Kidney (tissue), 14 donors: ENCODE measurements around the gene TEKT1. TPM values are rescaled to one million over a fixed set of nuclear protein-coding genes. Genes with fewer than 3 reads are reported as not detected.
"Not testable (repeated sequence)": the region's sequence is repeated elsewhere in the genome, so short reads cannot be mapped to it uniquely, and the experiment has no call there.

Experiments
- DNase-seq, 5 donors: peaks; one replicate each; pipeline ENCODE4 v3.0.0-alpha.2; 2013 to 2020
- FAIRE-seq: peaks from 2 replicates; lab custom pipeline; 2012; peaks lifted over from hg19 to GRCh38; lab: Jason Lieb, UNC
- H3K27ac ChIP-seq, 2 donors: one replicate each; pipeline ENCODE4 v1.7.0; 2013; ENCODE audit warnings: low read depth in 2 of 2, low read length in 2 of 2, inconsistent platforms in 1 of 2
- H3K27me3 ChIP-seq: one replicate; pipeline ENCODE4 v1.7.1; 2013; ENCODE audit warnings: low read length, inconsistent platforms; ENCODE audit not compliant: control insufficient read depth, insufficient read depth
- H3K36me3 ChIP-seq, 3 donors: one replicate each; pipeline versions ENCODE4 v1.7.0 to v1.7.1; 2013; ENCODE audit warnings: low read length in 3 of 3, control low read depth in 1 of 3, inconsistent platforms in 1 of 3; ENCODE audit not compliant: insufficient read depth in 3 of 3, control insufficient read depth in 2 of 3
- H3K4me1 ChIP-seq, 3 donors: one replicate each; pipeline versions ENCODE4 v1.7.0 to v1.7.1; 2013; ENCODE audit warnings: low read length in 3 of 3, inconsistent platforms in 1 of 3, low read depth in 1 of 3; ENCODE audit not compliant: control insufficient read depth in 2 of 3, insufficient read depth in 2 of 3
- H3K4me3 ChIP-seq, 3 donors: one replicate each; pipeline versions ENCODE4 v1.7.0 to v1.8.1; 2013; ENCODE audit warnings: low read length in 3 of 3, control low read depth in 1 of 3, inconsistent platforms in 1 of 3
- H3K9ac ChIP-seq, 3 donors: one replicate each; pipeline versions ENCODE4 v1.7.0 to v1.7.1; 2013; ENCODE audit warnings: low read length in 3 of 3, control low read depth in 1 of 3, inconsistent platforms in 1 of 3
- H3K9me3 ChIP-seq, 3 donors: one replicate each; pipeline versions ENCODE4 v1.7.0 to v1.7.1; 2013; ENCODE audit warnings: low read length in 3 of 3, control low read depth in 1 of 3, inconsistent platforms in 1 of 3; ENCODE audit not compliant: control insufficient read depth in 2 of 3, insufficient read depth in 1 of 3
- CTCF ChIP-seq: IDR thresholded peaks from 3 replicates; pipeline ENCODE4 v1.5.1; 2012; ENCODE audit warnings: mild to moderate bottlenecking, moderate library complexity, borderline replicate concordance; ENCODE audit not compliant: insufficient read depth; ENCODE audit errors: extremely low read depth
- intact Hi-C: fragments of 100-400 bp; cut with DNase I; formaldehyde crosslinking; loops from one replicate; pipeline ENCODE4 v1.11.1; 2022
- polyA plus RNA-seq: library from polyadenylated mRNA; stranded (reverse); fragments of 350-450 nt; fragmentation: Illumina TruSeq; extraction: RNeasy Lipid Tissue Mini Kit (QIAGEN cat#74804); gene quantifications from one replicate; pipeline ENCODE4 v1.2.3, GENCODE V29; 2014; ENCODE audit warnings: low read depth, low replicate concordance; ENCODE audit not compliant: insufficient read depth
- total RNA-seq: library from RNA; stranded (reverse); fragmentation: NEBNext Ultra II Directional; extraction: Animal tissue kit (Norgen Biotek cat#: 25700); gene quantifications from one replicate; pipeline ENCODE4 v1.2.1, GENCODE V29; 2021
- donor health status: control.
- donor health status: control.
- donor health status: control.
- donor health status: control.
- donor health status: control.
- donor health status: DM: yes; HTN: yes; CAD: no.
- donor health status: Normal renal cell carcinoma (clear cell type).

The TEKT1 gene
- total and polyA plus RNA-seq, 2 donors from 2014 or later: 0.06 TPM; not detected in 1

GRCh38 chr17:6779411-6779810 is 52.1 kb downstream of the TEKT1 start:
- FAIRE-seq (no peak), DNase-seq (no peak)
- Histone ChIP-seq H3K9me3 (peaks cover 0 to 8% (median 0%) of the 10 kb centered on the region in 3 donors), H3K27me3 (peaks cover 4% of the 10 kb centered on the region), H3K4me3 (no peak overlapping the region), H3K4me1 (no peaks in the 10 kb centered on the region), H3K27ac (no peak overlapping the region), H3K36me3 (no peaks in the 10 kb centered on the region), H3K9ac (no peak overlapping the region)
- intact Hi-C loops: no loop called here
- no peak for TF ChIP-seq CTCF

- Histone ChIP-seq H3K9ac (no peak within 1 kb of the TSS), H3K4me3 (no peak within 1 kb of the TSS), H3K27me3 (peaks cover 4% of the 10 kb centered on the region), H3K36me3 (peaks cover 0 to 12% (median 10%) of the 10 kb centered on the region in 3 donors), H3K4me1 (no peaks in the 10 kb centered on the region), H3K27ac (no peak within 1 kb of the TSS), H3K9me3 (peaks cover 0 to 11% (median 0%) of the 10 kb centered on the region in 3 donors)
- intact Hi-C loops: no loop called here
- TF ChIP-seq CTCF: no peak
- FAIRE-seq (no peak), DNase-seq (peak in 1 of 5 donors; percentile 22)
Measured at GRCh38 chr17:6775871-6776405, 55.6 kb downstream of the TEKT1 start, which contains the start of gene FBXO39. FBXO39 (plus strand) TSS chr17:6776215; CDS start chr17:6779869, 3,654 bp downstream.

- H3K9ac ChIP-seq, H3K4me1 ChIP-seq, intact Hi-C loops, DNase-seq, H3K27ac ChIP-seq, H3K27me3 ChIP-seq, FAIRE-seq, H3K4me3 ChIP-seq: not testable (repeated sequence)
- H3K9me3 ChIP-seq: peaks cover 0 to 11% (median 0%) of the 10 kb centered on the region in 3 donors
- H3K36me3 ChIP-seq: peaks cover 0 to 20% (median 10%) of the 10 kb centered on the region in 3 donors
Measured at GRCh38 chr17:6774906-6775305, 56.6 kb downstream of the TEKT1 start.

- peaks cover 0 to 18% (median 2%) of the 10 kb centered on the region in 3 donors for H3K9me3 ChIP-seq
- peaks cover 0 to 37% (median 10%) of the 10 kb centered on the region in 3 donors for H3K36me3 ChIP-seq
- peaks cover 4% of the 10 kb centered on the region for H3K27me3 ChIP-seq
- no peak for TF ChIP-seq CTCF
- H3K27ac ChIP-seq: no peak overlapping the region
- H3K4me3 ChIP-seq: no peak overlapping the region
- no peak overlapping the region for H3K9ac ChIP-seq
- no peaks in the 10 kb centered on the region for H3K4me1 ChIP-seq
- intact Hi-C loops: no loop called here
- no peak for FAIRE-seq
- DNase-seq: no peak
Measured at GRCh38 chr17:6772016-6772415, 59.5 kb downstream of the TEKT1 start.
